ES-I3 (cell line): ENCODE measurements around the gene PXDC1.
"Not testable (repeated sequence)": the region's sequence is repeated elsewhere in the genome, so short reads cannot be mapped to it uniquely, and the experiment has no call there.

ENCODE experiments used
- H3K36me3 ChIP-seq: 2 replicates; pipeline ENCODE4 v1.6.1; 2013; ENCODE audit warnings: mild to moderate bottlenecking, low read length, control low read depth, moderate library complexity; ENCODE audit not compliant: insufficient read depth
- H3K4me1 ChIP-seq: 2 replicates; pipeline ENCODE4 v1.6.1; 2013; ENCODE audit warnings: mild to moderate bottlenecking, control low read depth, low read length; ENCODE audit not compliant: insufficient read depth
- H3K9ac ChIP-seq: 2 replicates; pipeline ENCODE4 v1.6.1; 2013; ENCODE audit warnings: low read depth, mild to moderate bottlenecking, low read length, moderate library complexity
- H3K9me3 ChIP-seq: 2 replicates; pipeline ENCODE4 v1.6.1; 2013; ENCODE audit warnings: mild to moderate bottlenecking, low read length, moderate library complexity; ENCODE audit not compliant: control insufficient read depth, insufficient read depth

PXDC1 gene

GRCh38 chr6:3695065-3695817 is 56.3 kb downstream of the PXDC1 start:
- Histone ChIP-seq H3K4me1 (no peaks in the 10 kb centered on the region), H3K9me3 (peaks cover 11% of the 10 kb centered on the region; the same call in 1 of the 2 replicates), H3K36me3 (no peaks in the 10 kb centered on the region), H3K9ac (no peak overlapping the region)

- Histone ChIP-seq H3K36me3 (no peaks in the 10 kb centered on the region), H3K9ac (no peak overlapping the region), H3K9me3 (no peaks in the 10 kb centered on the region), H3K4me1 (no peaks in the 10 kb centered on the region)
Measured at GRCh38 chr6:3693831-3694230, 57.7 kb downstream of the PXDC1 start.

DNA sequence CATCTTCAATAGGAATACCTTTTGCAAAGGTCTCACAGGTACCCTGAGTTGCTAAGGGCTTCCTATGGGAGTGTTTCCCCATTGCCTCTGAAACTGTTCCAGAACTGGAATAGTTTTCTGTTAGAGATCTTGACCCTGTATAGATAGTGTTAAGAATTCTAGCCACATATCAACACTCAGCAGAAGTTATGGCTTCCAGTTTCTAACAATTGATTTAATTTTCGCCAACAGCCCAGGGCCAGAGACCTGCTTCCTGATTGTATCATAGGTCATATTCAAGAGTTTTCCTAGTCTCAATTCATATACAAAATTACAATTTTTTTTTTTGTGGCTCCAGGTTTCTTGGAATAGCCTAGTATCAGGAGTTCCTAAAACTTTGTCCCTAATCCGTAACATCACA is 61.0 kb downstream of the PXDC1 start:
- no peaks in the 10 kb centered on the region for H3K4me1 ChIP-seq
- H3K9me3 ChIP-seq: peaks cover 4% of the 10 kb centered on the region; the same call in 1 of the 2 replicates
- H3K36me3 ChIP-seq: no peaks in the 10 kb centered on the region
- H3K9ac ChIP-seq: no peak overlapping the region

DNA sequence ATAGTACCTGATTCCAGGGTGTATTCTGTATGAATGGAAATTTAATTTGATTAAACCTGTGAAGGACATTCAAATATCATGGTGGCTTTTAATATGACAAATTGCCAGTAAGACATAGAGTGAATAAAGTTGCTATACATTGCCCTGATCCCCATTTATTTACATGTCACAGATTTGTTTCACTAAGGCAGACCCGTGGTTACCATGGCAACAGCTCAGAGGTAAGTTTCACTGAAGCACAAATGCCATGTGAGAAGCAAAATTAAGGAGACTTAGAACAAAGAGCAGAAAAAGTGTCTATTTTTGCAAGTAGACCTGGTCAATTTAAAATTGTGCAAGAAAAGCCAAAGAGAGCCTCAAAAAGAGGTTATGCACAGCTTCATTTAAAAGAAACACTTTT is 63.7 kb downstream of the PXDC1 start:
- Histone ChIP-seq H3K4me1 (no peaks in the 10 kb centered on the region), H3K9ac (no peak overlapping the region), H3K36me3 (no peaks in the 10 kb centered on the region), H3K9me3 (peaks cover 4% of the 10 kb centered on the region; the same call in 1 of the 2 replicates)

DNA sequence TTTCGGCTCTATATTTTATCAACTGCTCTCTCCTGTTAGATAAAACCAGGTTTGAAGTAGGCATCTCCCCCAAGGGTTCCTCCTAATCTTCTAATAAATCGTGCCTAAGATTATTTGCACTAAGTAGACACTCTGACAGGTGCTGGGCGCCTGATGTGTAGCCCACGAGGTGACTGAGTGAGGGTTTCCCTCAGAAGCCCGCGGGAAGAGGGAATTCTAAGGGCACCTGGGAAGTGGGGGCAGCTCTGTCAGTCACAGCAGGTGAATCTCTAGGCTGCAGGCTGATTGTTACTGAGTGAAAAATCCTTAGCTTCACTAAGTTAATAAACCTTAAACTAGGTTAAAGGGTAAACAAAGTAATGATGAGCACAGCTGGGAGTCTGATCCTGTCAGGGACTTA is 68.2 kb downstream of the PXDC1 start:
- Histone ChIP-seq H3K9me3 (peaks cover 4% of the 10 kb centered on the region; the same call in 1 of the 2 replicates), H3K9ac (no peak overlapping the region), H3K36me3 (no peaks in the 10 kb centered on the region), H3K4me1 (no peaks in the 10 kb centered on the region)

DNA sequence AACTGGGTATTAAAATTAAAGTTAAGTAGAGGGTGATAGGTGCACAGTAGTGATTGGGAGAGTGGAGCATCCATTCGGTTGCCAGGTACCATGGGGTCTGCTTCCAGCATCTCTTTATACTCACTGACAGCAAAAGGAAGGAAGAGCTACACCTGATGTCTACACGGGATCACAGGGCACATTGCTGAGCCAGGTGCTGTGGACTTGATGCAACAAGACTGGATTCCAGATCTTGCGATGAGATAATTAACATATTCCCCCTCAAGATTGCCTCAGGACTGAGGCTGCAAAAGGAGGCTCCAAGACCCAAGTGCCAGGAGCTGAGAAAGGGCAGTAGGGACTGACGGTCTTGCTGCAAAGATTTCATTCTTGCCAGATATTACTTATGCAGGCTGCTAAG is 72.6 kb downstream of the PXDC1 start:
- H3K9ac ChIP-seq: no peak overlapping the region
- H3K9me3 ChIP-seq: no peaks in the 10 kb centered on the region; the same call in 1 of the 2 replicates

DNA sequence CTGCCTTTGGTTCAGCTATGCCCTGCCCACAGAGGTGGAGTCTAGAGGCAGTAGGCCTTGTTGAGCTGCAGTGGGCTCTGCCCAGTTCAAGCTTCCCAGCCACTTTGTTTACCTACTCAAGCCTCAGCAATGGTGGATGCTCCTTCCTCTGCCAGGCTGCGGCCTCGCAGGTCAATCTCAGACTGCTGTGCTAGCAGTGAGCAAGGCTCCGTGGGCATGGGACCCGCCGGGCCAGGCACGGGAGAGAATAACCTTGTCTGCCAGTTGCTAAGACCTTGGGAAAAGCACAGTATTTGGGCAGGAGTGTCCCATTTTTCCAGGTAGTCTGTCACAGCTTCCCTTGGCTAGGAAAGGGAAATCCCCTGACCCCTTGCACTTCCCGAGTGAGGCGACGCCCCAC is 73.8 kb downstream of the PXDC1 start:
- H3K36me3 ChIP-seq, H3K9ac ChIP-seq, H3K4me1 ChIP-seq, H3K9me3 ChIP-seq: not testable (repeated sequence)

More for the DNA sequence above, 72.6 kb downstream of the PXDC1 start:
- Histone ChIP-seq H3K4me1 (no peaks in the 10 kb centered on the region), H3K36me3 (no peaks in the 10 kb centered on the region)

DNA sequence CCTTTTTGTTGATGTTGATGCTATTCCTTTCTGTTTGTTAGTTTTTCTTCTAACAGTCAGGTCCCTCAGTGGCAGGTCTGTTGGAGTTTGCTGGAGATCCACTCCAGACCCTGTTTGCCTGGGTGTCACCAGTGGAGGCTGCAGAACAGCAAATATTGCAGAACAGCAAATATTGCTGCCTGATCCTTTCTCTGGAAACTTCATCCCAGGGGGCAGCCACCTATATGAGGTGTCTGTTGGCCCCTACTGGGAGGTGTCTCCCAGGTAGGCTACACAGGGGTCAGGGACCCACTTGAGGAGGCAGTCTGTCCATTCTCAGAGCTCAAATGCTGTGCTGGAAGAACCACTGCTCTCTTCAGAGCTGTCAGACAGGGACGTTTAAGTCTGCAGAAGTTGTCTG is 74.2 kb downstream of the PXDC1 start:
- not testable (repeated sequence) for H3K36me3 ChIP-seq

More for the DNA sequence above, 74.2 kb downstream of the PXDC1 start:
- H3K9me3 ChIP-seq, H3K4me1 ChIP-seq, H3K9ac ChIP-seq: not testable (repeated sequence)
